Neural progenitor cell (in vitro differentiated cells): ENCODE measurements around the gene LYRM4. TPM values are rescaled to one million over a fixed set of nuclear protein-coding genes. Genes with fewer than 3 reads are reported as not detected.

Source experiments
- DNase-seq: peaks from one replicate; pipeline ENCODE4 v3.0.0-alpha.2; 2016; ENCODE audit warnings: low spot score
- H2AFZ ChIP-seq: fragments of 200-600 bp; sonication (generic); replicated peaks from 2 replicates; pipeline ENCODE4 v1.6.1; 2016; ENCODE audit warnings: antibody characterized with exemption
- H3F3A ChIP-seq: fragments of 200-600 bp; sonication (generic); 2 replicates; pipeline ENCODE4 v1.6.1; 2016; ENCODE audit warnings: antibody characterized with exemption, low read depth
- H3K27ac ChIP-seq: fragments of 200-600 bp; sonication (generic); 2 replicates; pipeline ENCODE4 v1.5.1; 2016; ENCODE audit warnings: mild to moderate bottlenecking
- H3K27me3 ChIP-seq: fragments of 200-600 bp; sonication (generic); 2 replicates; pipeline ENCODE4 v1.6.1; 2016; ENCODE audit warnings: mild to moderate bottlenecking, moderate library complexity
- H3K36me3 ChIP-seq: fragments of 200-600 bp; sonication (generic); 2 replicates; pipeline ENCODE4 v1.5.1; 2016
- H3K4me1 ChIP-seq: fragments of 200-600 bp; sonication (generic); 2 replicates; pipeline ENCODE4 v1.6.1; 2016; ENCODE audit warnings: mixed run types
- H3K4me2 ChIP-seq: fragments of 200-600 bp; sonication (generic); 2 replicates; pipeline ENCODE4 v1.6.1; 2016
- H3K4me3 ChIP-seq: fragments of 200-600 bp; sonication (generic); 2 replicates; pipeline ENCODE4 v1.5.1; 2016
- H3K79me2 ChIP-seq: fragments of 200-600 bp; sonication (generic); 2 replicates; pipeline ENCODE4 v1.6.1; 2016; ENCODE audit warnings: low read depth
- H3K9ac ChIP-seq: fragments of 200-600 bp; sonication (generic); 2 replicates; pipeline ENCODE4 v1.6.1; 2016
- H3K9me3 ChIP-seq: fragments of 200-600 bp; sonication (generic); 2 replicates; pipeline ENCODE4 v1.5.1; 2016; ENCODE audit warnings: low read depth
- H4K20me1 ChIP-seq: fragments of 200-600 bp; sonication (generic); 2 replicates; pipeline ENCODE4 v1.6.1; 2016; ENCODE audit warnings: low read depth
- H3K27ac Mint-ChIP-seq: 3 replicates; pipeline ENCODE4 v1.8.0; 2021; ENCODE audit warnings: mixed read lengths
- H3K27me3 Mint-ChIP-seq: 2 replicates; pipeline ENCODE4 v1.8.0; 2022; ENCODE audit warnings: low read depth, mild to moderate bottlenecking, inconsistent platforms, moderate library complexity, mixed read lengths; ENCODE audit not compliant: insufficient read depth
- H3K36me3 Mint-ChIP-seq: 3 replicates; pipeline ENCODE4 v1.8.0; 2021; ENCODE audit warnings: mixed read lengths
- H3K4me1 Mint-ChIP-seq: 3 replicates; pipeline ENCODE4 v1.8.0; 2021; ENCODE audit warnings: mixed read lengths
- H3K4me3 Mint-ChIP-seq: 3 replicates; pipeline ENCODE4 v1.8.0; 2021; ENCODE audit warnings: mild to moderate bottlenecking, moderate library complexity, mixed read lengths
- H3K9me3 Mint-ChIP-seq: 3 replicates; pipeline ENCODE4 v1.8.0; 2020; ENCODE audit warnings: mixed read lengths
- CTCF ChIP-seq: fragments of 200-600 bp; sonication (generic); IDR thresholded peaks from 2 replicates; pipeline ENCODE4 v1.5.1; 2017; ENCODE audit warnings: antibody characterized with exemption, mild to moderate bottlenecking
- EZH2 ChIP-seq: fragments of 200-600 bp; sonication (generic); IDR thresholded peaks from 2 replicates; pipeline ENCODE4 v1.6.1; 2017; ENCODE audit warnings: antibody characterized with exemption, mild to moderate bottlenecking, moderate library complexity
- EZH2phosphoT487 ChIP-seq: fragments of 200-600 bp; sonication (generic); IDR thresholded peaks from 2 replicates; pipeline ENCODE4 v1.6.1; 2017; ENCODE audit warnings: antibody characterized with exemption
- total RNA-seq: library from RNA; depleted of rRNA; stranded (reverse); fragments of >200 nt; gene quantifications from 2 replicates; pipeline ENCODE4 v1.2.3, GENCODE V29; 2015; ENCODE audit warnings: low replicate concordance

Gene LYRM4
- total RNA-seq, 1 donor from 2014 or later: 23.9 TPM

GRCh38 chr6:5099537-5099936, 161.2 kb downstream of the LYRM4 start:
- H2AFZ ChIP-seq: no peak overlapping the region
- no peak overlapping the region for H3K27ac Mint-ChIP-seq
- H3K36me3 Mint-ChIP-seq: peaks cover 2% of the 10 kb centered on the region
- H3K27ac ChIP-seq: no peak overlapping the region
- no peaks in the 10 kb centered on the region for H3F3A ChIP-seq
- no peaks in the 10 kb centered on the region for H3K79me2 ChIP-seq
- no peak overlapping the region for H3K4me3 ChIP-seq
- no peak overlapping the region for H3K4me2 ChIP-seq
- no peaks in the 10 kb centered on the region for H3K4me1 ChIP-seq
- H3K9ac ChIP-seq: no peak overlapping the region
- H3K9me3 ChIP-seq: no peaks in the 10 kb centered on the region
- no peaks in the 10 kb centered on the region for H3K9me3 Mint-ChIP-seq
- TF ChIP-seq EZH2 (no peak), CTCF (no peak), EZH2phosphoT487 (no peak)
- H3K4me1 Mint-ChIP-seq: no peaks in the 10 kb centered on the region
- no peaks in the 10 kb centered on the region for H3K27me3 ChIP-seq
- DNase-seq: no peak
- H3K27me3 Mint-ChIP-seq: peaks cover 4% of the 10 kb centered on the region
- H3K36me3 ChIP-seq: no peaks in the 10 kb centered on the region
- no peak overlapping the region for H3K4me3 Mint-ChIP-seq
- no peaks in the 10 kb centered on the region for H4K20me1 ChIP-seq

GRCh38 chr6:5098501-5099270, 162.1 kb downstream of the LYRM4 start:
- Histone ChIP-seq H3K9ac (no peak overlapping the region), H3K27ac (no peak overlapping the region), H3K79me2 (no peaks in the 10 kb centered on the region), H3K9me3 (no peaks in the 10 kb centered on the region), H2AFZ (no peak overlapping the region), H3K4me3 (no peak overlapping the region), H3K4me2 (no peak overlapping the region), H3K36me3 (no peaks in the 10 kb centered on the region), H3F3A (no peaks in the 10 kb centered on the region), H3K27me3 (no peaks in the 10 kb centered on the region), H4K20me1 (no peaks in the 10 kb centered on the region), H3K4me1 (no peaks in the 10 kb centered on the region)
- Mint-ChIP-seq H3K27ac (no peak overlapping the region), H3K4me3 (no peak overlapping the region), H3K27me3 (peaks cover 4% of the 10 kb centered on the region), H3K9me3 (no peaks in the 10 kb centered on the region), H3K4me1 (no peaks in the 10 kb centered on the region), H3K36me3 (no peaks in the 10 kb centered on the region)
- no peak for DNase-seq
- TF ChIP-seq EZH2 (no peak), CTCF (no peak), EZH2phosphoT487 (no peak)

- Histone ChIP-seq H2AFZ (no peak overlapping the region), H3K4me3 (no peak overlapping the region), H3F3A (no peaks in the 10 kb centered on the region), H3K27ac (no peak overlapping the region), H3K4me2 (no peak overlapping the region), H3K9me3 (no peaks in the 10 kb centered on the region), H4K20me1 (no peaks in the 10 kb centered on the region), H3K4me1 (no peaks in the 10 kb centered on the region), H3K27me3 (no peaks in the 10 kb centered on the region), H3K79me2 (no peaks in the 10 kb centered on the region), H3K36me3 (no peaks in the 10 kb centered on the region), H3K9ac (no peak overlapping the region)
- Mint-ChIP-seq H3K9me3 (no peaks in the 10 kb centered on the region), H3K4me3 (no peak overlapping the region), H3K36me3 (no peaks in the 10 kb centered on the region), H3K4me1 (no peaks in the 10 kb centered on the region), H3K27ac (no peak overlapping the region), H3K27me3 (peaks cover 4% of the 10 kb centered on the region)
- DNase-seq: no peak
- TF ChIP-seq EZH2phosphoT487: no peak
Observed at GRCh38 chr6:5096482-5096881, 164.3 kb downstream of the LYRM4 start.

GRCh38 chr6:5095236-5095635, 165.5 kb downstream of the LYRM4 start:
- no peak overlapping the region for H3K4me3 Mint-ChIP-seq
- no peak overlapping the region for H3K4me2 ChIP-seq
- H3K4me3 ChIP-seq: no peak overlapping the region
- H3K4me1 Mint-ChIP-seq: no peaks in the 10 kb centered on the region
- H3K9me3 ChIP-seq: no peaks in the 10 kb centered on the region
- no peaks in the 10 kb centered on the region for H3F3A ChIP-seq
- no peak overlapping the region for H3K27ac ChIP-seq
- no peaks in the 10 kb centered on the region for H3K36me3 ChIP-seq
- no peaks in the 10 kb centered on the region for H3K79me2 ChIP-seq
- H4K20me1 ChIP-seq: no peaks in the 10 kb centered on the region
- DNase-seq: no peak
- no peak overlapping the region for H3K27ac Mint-ChIP-seq
- TF ChIP-seq EZH2phosphoT487 (no peak), CTCF (no peak), EZH2 (no peak)
- no peaks in the 10 kb centered on the region for H3K4me1 ChIP-seq
- no peaks in the 10 kb centered on the region for H3K9me3 Mint-ChIP-seq
- no peak overlapping the region for H2AFZ ChIP-seq
- no peak overlapping the region for H3K9ac ChIP-seq
- H3K27me3 ChIP-seq: peaks cover under 1% of the 10 kb centered on the region
- H3K27me3 Mint-ChIP-seq: peaks cover 4% of the 10 kb centered on the region
- H3K36me3 Mint-ChIP-seq: no peaks in the 10 kb centered on the region
